AG20443 (cell line): ENCODE results near the gene NKAIN2.
"Not testable (repeated sequence)": the region's sequence is repeated elsewhere in the genome, so short reads cannot be mapped to it uniquely, and the experiment has no call there.

Experiments
- DNase-seq: peaks from one replicate; pipeline ENCODE4 v3.0.0; 2012; ENCODE audit warnings: low spot score, mixed read lengths

The NKAIN2 gene

DNA sequence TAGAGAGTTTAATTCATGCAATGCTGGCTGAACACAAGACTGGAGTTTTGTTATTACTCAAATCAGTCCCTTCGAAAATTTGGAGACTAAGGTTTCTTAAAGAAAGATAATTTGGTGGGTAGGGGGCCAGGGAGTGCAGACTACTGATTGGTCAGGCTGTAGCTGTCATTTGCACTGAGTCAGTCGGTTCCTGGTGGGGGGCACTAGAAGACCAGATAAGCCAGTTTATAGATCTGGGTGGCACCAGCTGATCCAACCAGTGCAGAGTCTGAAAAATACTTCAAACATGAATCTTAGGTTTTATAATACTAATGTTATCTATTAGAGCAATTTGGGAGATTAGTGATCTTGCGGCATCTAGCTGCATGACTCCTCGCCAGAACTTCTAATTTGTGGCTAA, 530.7 kb downstream of the NKAIN2 start:
- no peak for DNase-seq

DNA sequence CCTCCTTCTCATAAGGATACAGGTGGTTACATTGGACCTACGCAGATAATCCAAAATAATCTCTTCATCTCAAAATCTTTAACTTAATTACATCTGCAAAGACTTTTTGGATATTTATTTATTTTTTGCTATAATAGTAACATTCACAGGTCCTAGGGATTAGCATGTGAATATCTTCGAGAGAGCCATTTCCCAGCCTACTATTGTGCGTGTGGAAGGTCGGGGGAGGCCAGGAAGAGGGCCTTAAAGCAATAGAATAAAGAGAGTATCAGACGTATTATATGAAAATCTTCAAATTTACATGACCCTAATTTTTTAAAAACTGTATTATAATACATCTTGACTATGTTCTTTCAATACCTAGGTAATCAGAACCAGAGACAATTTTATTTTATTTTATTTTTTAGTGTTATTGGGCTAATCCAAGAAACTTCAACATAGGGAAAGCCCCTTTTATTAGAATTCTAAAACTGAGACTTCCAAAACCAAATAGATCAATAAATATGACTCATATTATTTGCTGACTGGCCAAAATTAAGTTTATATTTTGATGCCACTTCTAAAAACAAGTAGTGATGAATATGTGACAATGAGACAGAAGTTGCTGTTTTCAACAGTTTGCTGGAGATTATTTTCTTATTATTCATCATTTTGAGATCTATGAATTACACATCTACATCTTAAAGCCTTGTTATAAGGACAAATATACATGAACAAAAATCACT, 536.1 kb downstream of the NKAIN2 start:
- DNase-seq, result no peak

DNA sequence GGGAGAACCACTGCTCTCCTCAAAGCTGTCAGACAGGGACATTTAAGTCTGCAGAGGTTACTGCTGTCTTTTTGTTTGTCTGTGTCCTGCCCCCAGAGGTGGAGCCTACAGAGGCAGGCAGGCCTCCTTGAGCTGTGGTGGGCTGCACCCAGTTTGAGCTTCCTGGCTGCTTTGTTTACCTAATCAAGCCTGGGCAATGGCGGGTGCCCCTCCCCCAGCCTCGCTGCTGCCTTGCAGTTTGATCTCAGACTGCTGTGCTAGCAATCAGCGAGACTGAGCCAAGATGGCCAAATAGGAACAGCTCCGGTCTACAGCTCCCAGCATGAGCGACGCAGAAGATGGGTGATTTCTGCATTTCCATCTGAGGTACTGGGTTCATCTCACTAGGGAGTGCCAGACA, 544.7 kb downstream of the NKAIN2 start:
- not testable (repeated sequence) for DNase-seq

DNA sequence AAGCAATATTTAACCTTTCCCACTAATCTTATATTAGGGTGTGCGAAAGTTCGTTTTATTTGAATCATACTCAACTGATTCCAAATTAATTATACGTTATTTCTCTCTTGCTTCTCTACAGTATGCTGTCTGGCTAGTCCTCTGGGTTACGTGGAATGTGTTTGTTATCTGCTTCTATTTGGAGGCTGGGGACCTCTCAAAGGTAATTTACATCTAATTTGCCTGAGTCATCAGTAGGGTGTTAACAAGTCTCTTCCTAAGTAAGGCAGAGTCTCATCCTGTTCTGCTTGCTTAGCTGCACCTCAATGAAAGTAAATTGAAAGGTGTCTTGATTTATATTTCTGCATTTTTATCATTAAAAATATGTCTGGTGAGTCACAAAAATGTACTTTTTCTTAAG, 551.5 kb downstream of the NKAIN2 start:
- no peak for DNase-seq

DNA sequence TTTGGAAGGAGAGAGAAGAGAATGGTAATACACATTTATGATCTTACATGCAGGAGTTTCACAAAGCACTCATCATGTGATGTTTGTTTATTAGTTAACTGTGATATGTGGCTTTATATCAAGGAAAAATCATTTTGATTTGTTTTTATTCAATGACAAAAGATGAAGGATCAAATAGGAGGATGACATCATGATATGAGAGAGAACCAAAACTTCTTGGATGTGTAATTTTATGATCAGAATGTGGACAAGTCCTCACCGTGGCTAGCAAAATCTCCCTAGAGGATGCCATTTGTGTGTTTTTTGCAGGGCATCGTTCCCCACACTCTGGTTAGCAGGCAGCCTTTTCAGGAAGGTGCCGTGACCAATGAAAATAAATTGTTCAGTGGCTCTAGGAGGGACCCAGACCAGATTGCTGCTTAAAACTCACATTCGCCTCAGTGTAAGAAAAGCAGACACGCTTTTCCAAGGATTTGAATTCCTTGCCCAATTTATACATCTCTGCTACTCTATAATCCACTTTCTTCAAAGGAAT, 552.7 kb downstream of the NKAIN2 start:
- no peak for DNase-seq

DNA sequence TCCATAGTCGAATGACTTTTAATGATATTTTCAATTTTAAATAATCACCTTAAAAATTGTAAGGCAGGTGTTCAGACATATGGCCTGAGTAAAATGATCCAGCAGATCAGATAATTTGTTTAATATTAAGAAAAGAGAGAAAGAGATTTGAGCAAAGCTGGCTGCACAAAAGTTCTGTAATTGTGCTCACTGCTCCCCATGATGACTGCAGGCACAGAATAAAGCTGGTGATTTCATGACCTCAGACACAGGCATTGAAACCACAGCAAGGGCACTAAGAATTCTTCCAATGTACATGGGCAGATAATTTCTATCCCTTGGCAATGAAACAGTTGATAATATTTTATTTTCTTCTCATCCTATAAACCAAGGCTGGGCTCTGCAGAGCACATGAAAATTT, 553.1 kb downstream of the NKAIN2 start:
- no peak for DNase-seq

DNA sequence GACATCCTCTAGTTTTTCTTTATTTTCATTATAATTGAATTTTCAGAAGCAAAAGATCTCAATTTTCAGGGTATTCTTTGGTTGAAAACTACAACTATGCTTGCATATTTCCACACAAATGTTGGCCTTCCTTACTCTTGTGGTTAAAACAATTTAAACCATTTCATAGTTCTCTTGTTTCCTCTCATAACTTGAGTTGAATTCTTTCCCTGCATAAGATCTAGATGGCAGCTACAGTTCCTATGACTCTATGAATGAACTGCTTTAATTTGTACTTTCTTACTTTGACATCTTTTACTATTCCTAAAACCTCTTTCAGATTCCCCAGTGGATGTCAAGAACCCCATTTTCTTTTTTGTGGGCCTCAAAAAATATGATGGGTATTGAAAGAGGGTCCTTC, 564.5 kb downstream of the NKAIN2 start:
- no peak for DNase-seq

DNA sequence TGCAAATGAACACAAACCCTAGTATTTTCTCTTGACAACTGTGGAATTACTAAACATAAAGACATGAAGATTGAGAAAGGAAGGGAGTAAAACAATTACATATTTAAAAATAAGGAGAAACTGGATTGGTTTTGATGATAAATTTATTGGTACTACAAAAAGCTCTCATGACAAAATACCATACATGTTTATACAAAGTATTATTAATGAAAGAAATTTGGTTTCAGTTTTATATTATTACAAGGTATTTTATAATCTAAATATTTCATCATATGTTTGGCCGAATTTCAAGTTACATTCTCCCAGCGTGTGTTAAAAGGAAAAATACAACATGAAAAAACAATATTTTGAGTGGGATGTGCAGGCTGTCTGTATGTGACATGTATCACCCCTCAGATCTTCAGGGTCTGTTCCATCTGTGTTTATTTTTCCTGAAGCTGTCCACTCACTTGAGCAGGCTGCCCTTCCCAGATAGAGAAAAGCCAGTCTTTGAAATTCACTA, 568.4 kb downstream of the NKAIN2 start:
- no peak for DNase-seq

DNA sequence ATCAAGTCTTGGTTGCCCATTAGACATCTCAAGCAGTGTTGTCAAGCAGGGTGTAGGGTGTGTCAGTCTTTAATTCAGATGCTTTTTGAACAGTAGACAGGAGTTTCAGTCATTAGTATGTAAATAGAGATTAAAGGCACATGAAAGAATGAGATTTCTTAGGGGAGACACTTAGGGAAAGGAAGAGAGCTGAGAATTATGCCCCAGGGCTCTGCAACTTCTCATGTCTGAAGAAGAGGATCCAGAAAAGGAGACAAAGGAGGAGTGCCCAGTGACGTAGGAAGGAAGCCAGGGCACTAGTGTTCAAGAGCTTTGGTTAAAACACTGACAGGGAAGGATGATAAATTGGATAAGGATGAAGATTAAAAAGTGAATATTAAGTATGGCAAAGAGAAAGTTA, 569.7 kb downstream of the NKAIN2 start:
- no peak for DNase-seq

DNA sequence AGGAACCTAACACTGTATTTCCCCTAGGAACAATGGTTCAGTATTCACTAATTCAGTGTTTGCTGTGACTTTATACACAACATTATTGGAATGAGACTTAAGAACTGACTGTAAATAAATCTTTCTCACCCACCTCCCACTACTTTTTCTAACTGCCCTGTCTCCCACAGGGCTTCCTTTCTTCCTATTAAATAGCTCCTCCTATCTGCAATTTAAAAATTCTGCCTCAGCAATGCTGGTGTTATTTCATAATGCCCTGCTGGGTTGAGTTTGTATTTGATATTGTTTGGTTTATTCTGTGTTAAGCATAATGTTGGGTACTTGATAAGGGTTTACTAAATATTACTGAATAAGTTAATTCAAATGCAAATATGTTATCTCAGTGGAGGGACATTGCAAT, 585.5 kb downstream of the NKAIN2 start:
- DNase-seq, result no peak

DNA sequence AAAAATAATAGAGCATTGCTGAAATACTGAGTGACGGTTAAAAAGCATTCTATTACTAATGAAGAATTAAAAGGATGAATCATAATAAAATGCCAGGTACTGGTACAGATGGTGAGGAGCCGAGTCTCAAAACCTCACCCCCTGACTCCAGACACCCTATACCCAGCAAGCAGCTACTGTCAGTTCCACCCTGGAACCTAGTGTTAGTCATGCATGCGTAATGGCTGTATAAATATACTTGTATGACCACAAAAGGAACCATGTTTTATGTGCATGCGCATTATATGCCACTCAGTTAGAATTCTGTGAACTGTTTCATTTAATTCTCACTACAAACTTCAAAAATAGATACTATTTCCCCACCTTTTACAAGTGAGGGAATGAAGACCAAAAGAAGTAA, 589.9 kb downstream of the NKAIN2 start:
- DNase-seq, result no peak

DNA sequence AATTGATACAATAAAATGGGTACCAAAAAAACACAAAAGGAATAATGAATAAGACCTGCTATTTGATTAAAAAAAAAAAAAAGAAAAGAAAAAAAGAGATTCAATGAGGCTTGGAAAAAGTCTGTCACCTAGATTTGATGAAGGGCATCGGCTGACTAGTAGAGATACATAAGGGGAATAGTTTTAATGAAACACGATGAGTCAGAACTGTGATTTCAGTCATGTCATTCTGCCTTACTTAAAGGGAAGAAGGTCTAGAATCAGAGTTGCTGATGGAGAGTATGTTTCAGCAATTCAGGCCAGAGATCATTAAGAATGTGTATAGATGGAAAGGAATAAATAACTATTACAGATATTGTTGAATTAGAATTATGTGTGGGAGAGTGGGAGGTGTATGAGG, 592.7 kb downstream of the NKAIN2 start:
- no peak for DNase-seq

DNA sequence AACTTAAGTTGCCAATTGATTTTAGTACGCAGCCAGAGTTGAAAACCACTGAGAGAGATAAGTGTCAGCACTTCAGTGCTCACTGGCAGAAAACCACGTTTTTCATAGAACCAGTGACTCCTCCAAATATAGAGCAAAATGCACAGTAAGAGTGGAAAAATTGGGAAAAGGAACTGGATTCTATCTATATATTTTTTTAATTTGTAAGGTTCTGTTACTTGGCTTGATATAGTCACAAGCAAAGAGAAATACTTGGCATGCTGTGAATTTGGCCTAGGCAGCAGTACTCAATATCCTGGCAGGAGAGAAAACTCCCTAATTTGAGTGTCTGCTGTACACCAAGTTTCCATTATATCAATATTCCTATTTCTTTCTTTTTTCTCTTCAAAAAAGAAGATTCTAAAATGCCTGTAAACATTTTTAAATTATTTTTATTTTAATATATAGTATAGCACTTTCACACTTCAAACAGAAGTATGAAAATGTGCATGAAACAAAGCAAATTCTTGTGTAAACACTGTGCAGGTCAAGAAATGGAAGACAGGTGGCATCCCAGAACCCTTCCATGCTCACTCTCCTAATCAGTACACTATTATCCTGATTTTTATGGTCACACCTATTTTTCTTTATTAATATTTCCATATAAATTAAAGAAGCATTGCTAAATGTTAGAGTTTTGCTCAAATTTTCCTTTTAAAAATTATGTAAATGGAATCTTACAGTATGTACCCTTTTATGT, 596.8 kb downstream of the NKAIN2 start:
- DNase-seq, result no peak

DNA sequence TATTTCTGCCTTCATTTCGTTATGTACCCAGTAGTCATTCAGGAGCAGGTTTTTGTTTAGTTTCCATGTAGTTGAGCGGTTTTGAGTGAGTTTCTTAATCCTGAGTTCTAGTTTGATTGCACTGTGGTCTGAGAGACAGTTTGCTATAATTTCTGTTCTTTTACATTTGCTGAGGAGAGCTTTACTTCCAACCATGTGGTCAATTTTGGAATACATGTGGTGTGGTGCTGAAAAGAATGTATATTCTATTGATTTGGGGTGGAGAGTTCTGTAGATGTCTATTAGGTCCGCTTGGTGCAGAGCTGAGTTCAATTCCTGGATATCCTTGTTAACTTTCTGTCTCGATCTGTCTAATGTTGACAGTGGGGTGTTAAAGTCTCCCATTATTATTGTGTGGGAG, 606.8 kb downstream of the NKAIN2 start:
- DNase-seq, result not testable (repeated sequence)

DNA sequence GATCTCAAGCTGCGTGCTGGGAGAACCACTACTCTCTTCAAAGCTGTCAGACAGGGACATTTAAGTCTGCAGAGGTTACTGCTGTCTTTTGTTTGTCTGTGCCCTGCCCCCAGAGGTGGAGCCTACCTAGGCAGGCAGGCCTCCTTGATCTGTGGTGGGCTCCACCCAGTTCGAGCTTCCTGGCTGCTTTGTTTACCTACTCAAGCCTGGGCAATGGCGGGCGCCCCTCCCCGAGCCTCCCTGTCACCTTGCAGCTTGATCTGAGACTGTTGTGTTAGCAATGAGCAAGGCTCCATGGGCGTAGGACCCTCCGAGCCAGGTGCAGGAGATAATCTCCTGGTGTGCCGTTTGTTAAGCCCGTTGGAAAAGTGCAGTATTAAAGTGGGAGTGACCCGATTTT, 609.0 kb downstream of the NKAIN2 start:
- DNase-seq, result not testable (repeated sequence)

DNA sequence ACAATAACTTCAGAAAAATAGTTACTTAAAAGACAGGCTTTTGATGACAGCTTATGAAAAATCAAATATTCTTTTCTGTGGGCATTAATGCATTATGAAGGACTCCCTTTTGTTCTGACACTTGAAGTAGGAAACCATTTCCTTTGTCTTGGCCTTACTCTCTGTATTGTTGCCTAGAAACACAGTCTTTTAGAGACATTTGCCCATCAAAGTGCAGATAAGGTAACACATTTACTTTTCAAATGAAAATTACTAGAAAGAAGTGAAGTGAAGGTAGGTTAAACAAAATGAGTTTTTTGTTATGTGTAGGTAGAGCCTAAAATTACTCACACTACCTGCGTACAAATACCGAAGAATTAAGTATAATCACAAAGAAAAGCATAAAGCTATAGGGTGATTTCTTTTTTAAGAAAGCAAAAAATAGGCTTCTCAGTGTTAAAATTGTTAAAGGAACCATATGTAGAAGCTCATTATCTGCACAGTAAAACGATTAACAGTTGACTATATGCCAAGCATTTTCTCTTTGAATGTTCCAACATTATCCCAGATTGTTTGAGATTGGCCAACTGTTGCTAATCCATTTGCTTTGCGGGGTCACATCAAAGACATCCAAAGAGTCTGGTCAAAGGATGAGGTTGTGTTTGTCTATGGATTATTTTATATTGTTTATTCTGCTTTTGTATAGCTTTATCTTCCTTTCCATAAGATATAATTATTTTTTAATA, 616.6 kb downstream of the NKAIN2 start:
- no peak for DNase-seq

DNA sequence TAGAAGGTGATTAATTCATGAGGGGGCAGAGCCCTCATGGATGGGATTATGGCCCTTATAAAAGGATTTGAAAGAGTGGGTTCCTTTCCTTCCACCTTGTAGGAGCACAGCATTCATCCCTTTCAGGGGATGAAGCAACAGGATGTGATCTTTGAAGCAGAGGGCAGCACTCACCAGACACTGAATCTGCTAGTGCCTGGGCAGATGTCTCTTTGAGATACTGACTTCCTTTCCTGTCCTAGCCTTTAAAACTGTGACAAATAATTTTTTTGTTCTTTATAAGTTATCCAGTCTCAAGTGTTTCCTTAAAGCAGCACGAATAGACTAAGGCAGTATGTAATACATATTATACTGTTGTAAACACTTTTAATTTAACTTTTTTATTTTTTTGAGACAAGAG, 620.0 kb downstream of the NKAIN2 start:
- DNase-seq, result no peak

DNA sequence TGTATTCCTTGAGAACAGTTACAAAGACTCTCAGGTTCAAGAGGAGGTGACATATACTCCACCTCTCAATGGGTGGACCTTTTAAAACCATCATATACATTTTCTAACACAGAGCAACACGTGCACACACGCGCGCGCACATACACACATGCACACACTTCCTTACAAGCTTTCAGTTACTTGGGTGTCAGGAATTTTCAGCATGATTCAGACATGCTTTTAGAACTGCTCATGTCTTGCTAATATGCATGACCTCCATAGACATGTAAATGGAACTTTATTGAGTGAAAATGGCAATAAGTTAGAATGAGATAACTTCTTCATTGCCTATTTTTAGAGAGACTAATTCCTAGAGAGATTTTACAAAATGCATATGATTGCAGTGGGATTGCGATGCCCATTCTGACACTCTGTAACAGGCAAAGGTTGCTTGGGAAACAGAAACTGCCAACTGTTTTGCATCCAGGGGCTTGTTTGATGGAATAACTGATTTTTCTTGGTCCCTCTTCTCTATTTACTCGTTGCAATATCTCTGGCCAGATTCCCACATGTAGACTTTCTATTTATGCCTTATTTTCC, 627.2 kb downstream of the NKAIN2 start:
- DNase-seq, result no peak

DNA sequence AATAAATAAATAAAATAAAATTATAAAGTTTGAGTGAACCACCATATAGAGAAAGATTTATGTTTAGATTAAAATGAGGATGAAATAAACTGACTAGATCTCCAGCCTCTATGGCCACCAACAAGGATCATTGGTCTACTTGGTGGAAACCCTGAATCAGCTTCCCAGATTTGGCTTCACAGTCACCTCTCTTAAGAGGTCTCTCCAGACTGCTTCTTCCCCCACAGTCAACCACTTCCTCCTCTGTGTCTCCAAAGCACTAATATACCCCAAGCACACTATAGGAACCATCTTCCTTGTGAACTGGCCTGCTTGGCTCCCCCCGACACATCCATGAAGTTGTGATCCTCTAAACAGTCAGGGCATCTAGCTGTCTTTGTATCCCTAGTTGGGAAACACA, 629.0 kb downstream of the NKAIN2 start:
- DNase-seq, result no peak

DNA sequence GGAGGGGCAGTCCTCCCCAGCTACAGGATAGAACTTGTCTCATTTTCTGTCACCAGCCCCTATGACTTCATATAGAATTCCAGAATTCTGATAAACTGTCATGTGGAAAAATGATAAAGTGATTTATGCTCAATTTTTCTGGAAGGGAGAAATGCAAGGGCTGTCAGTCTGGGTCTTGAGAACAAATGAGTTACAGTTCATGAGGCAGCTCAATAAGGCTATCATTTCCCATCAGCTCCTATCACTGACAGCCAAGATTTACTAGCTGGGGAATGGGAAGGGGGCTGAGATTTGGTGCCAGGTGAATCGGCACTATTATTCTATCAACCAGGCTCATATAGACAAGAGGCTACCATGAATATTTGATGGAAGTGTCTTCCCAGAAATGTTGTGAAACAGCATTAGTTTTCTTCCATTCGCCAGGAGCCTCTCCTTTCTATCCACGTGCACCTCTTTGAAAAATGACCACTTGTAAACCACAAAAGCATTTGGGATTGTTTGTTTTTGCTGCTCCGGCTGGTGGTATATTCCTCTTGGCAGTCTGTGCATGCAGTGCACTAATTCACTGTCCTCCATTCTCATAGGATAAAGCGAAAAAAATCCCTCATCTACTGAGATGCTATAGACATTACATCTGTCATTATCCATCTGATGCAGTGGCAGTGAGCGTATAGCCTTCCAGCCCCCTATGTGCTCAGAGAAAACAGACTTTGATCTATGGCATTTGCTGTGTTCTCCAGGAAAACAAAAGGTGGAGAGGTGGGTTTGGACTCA, 629.9 kb downstream of the NKAIN2 start:
- no peak for DNase-seq

DNA sequence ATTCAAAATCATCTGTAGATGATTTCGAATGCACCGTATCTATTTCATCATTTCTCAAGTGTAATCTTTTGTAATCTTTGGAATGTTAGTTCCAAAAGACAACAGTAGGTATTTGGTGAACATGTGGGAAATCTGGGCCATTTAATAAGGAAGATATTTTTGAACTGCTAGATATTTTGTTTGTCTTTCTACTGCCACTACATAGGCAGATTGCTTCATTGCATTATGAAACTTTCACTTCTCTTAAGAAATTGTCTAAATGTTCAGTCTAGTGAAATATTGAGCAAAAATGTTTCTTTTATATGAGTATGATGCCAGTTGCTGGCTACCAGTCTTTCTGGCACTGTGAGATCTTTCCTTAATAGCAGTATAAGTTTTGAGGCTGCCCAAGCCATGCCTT, 630.8 kb downstream of the NKAIN2 start:
- DNase-seq, result no peak

DNA sequence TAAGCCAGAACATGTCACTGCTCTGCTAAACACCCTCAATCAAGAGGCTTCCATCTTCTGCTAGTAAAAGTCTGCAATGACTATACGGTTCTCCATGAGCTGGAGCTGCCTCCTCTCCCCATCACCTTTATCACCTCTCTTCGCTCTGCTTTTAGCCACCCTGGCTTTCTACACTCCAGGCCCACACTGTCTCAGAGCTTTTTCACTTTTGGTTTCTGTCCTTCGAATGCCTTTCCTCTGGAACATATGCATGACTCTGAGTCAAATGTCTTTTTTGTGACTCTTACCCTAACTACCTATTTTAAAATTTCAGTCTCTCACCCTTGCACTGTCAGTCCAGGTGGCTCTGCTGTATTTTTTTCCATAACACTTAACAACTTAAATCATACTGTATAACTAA, 633.1 kb downstream of the NKAIN2 start:
- DNase-seq, result no peak
